K562 (cell line): ENCODE results near the gene MCAM. TPM values are rescaled to one million over a fixed set of nuclear protein-coding genes. Genes with fewer than 3 reads are reported as not detected.

ENCODE experiments used
- ATAC-seq: fragments of 200-7000 bp; cut with Tn5 transposase; 3 replicates; pipeline ENCODE4 v1.9.1; 2020; ENCODE audit warnings: moderate library complexity
- BruUV-seq: library from RNA; stranded (reverse); fragments of 400-500 nt; replicated peaks from 2 replicates; lab custom pipeline; 2021; lab: Mats Ljungman, UMichigan
- CTCF ChIA-PET: fragments of 300-600 bp; formaldehyde crosslinking; extraction: SDS; loops from one replicate; lab custom pipeline; 2021; ENCODE audit warnings: low intra/inter-chr PET ratio; lab: Yijun Ruan, JAX
- POLR2A ChIA-PET: fragments of 300-600, 350-650 bp; sonication (Branson Sonifier 250); formaldehyde crosslinking; extraction: SDS; loops from one replicate; lab custom pipeline; 2021; ENCODE audit warnings: antibody characterized with exemption, inconsistent platforms; lab: Yijun Ruan, JAX
- DNase-seq, 4 experiments: peaks; one replicate each; pipeline versions ENCODE4 v3.0.0 to v3.0.0-alpha.2; 2011 to 2018; ENCODE audit warnings: low spot score in 3 of 4, mixed read lengths in 3 of 4; ENCODE audit errors: extremely low read depth in 1 of 4
- FAIRE-seq: peaks from 2 replicates; lab custom pipeline; 2011; peaks lifted over from hg19 to GRCh38; lab: Jason Lieb, UNC
- H2AFZ ChIP-seq: 2 replicates; pipeline ENCODE4 v1.6.0; 2011; ENCODE audit warnings: low read depth, low read length, control low read depth, inconsistent platforms
- H3K27ac ChIP-seq: fragments of 200-600 bp; 3 replicates; pipeline ENCODE4 v1.8.0; 2011; ENCODE audit warnings: low read depth, mild to moderate bottlenecking, control low read depth, inconsistent platforms, low read length, moderate library complexity, mixed read lengths; ENCODE audit errors: extremely low read depth
- H3K27me3 ChIP-seq, 2 experiments: fragments of 300-600 bp in 1 of 2; 2 replicates in 1 of 2; 3 replicates in 1 of 2; pipeline versions ENCODE4 v1.6.0 to v1.8.0; 2011; ENCODE audit warnings: inconsistent platforms in 2 of 2, low read length in 2 of 2, mild to moderate bottlenecking in 1 of 2, mixed read lengths in 1 of 2, moderate library complexity in 1 of 2; ENCODE audit not compliant: control insufficient read depth in 2 of 2, insufficient read depth in 2 of 2
- H3K36me3 ChIP-seq: fragments of 300-600 bp; 3 replicates; pipeline ENCODE4 v1.8.0; 2011; ENCODE audit warnings: mild to moderate bottlenecking, low read length, inconsistent platforms; ENCODE audit not compliant: control insufficient read depth, insufficient read depth
- H3K4me1 ChIP-seq, 2 experiments: fragments of 200-600 bp in 1 of 2; replicated peaks in 1 of 2; 2 replicates in 1 of 2; 3 replicates in 1 of 2; pipeline versions ENCODE4 v1.5.1 to v1.8.0; 2011; ENCODE audit warnings: inconsistent platforms in 2 of 2, low read length in 2 of 2, mild to moderate bottlenecking in 1 of 2, mixed read lengths in 1 of 2, moderate library complexity in 1 of 2; ENCODE audit not compliant: control insufficient read depth in 2 of 2, insufficient read depth in 2 of 2
- H3K4me2 ChIP-seq: 2 replicates; pipeline ENCODE4 v1.6.1; 2011; ENCODE audit warnings: low read length, control low read depth, inconsistent platforms, mixed read lengths; ENCODE audit not compliant: insufficient read depth
- H3K4me3 ChIP-seq: fragments of 200-600 bp; sonication (generic), shearing (Covaris generic); 2 replicates; pipeline ENCODE4 v1.5.1; 2016; ENCODE audit warnings: control low read depth, inconsistent platforms
- H3K79me2 ChIP-seq: fragments of 200-600 bp; 3 replicates; pipeline ENCODE4 v1.8.0; 2011; ENCODE audit warnings: low read length, inconsistent platforms; ENCODE audit not compliant: control insufficient read depth, insufficient read depth
- H3K9ac ChIP-seq, 2 experiments: 2 replicates each; pipeline versions ENCODE4 v1.6.0 to v1.6.1; 2011; ENCODE audit warnings: low read depth in 2 of 2, low read length in 2 of 2, control low read depth in 1 of 2, inconsistent platforms in 1 of 2, mild to moderate bottlenecking in 1 of 2, mixed read lengths in 1 of 2; ENCODE audit not compliant: insufficient read depth in 1 of 2
- H3K9me1 ChIP-seq: one replicate; pipeline ENCODE4 v1.6.0; 2011; ENCODE audit warnings: inconsistent platforms, mild to moderate bottlenecking, low read length, moderate library complexity; ENCODE audit not compliant: control insufficient read depth, insufficient read depth
- H3K9me3 ChIP-seq: replicated peaks from 2 replicates; pipeline ENCODE4 v1.5.1; 2011; ENCODE audit warnings: low read depth, low read length, inconsistent platforms; ENCODE audit not compliant: control insufficient read depth, insufficient read depth
- H4K20me1 ChIP-seq: replicated peaks from 2 replicates; pipeline ENCODE4 v1.6.1; 2011; ENCODE audit warnings: low read length, inconsistent platforms, mixed read lengths; ENCODE audit not compliant: control insufficient read depth, insufficient read depth
- CBX3 ChIP-seq, 2 experiments: IDR thresholded peaks; 1 replicate in 1 of 2; 2 replicates in 1 of 2; pipeline ENCODE4 v1.6.1; 2012; ENCODE audit warnings: inconsistent platforms in 2 of 2, low read length in 2 of 2, borderline replicate concordance in 1 of 2, control low read depth in 1 of 2
- E2F8 ChIP-seq: fragments of 450-650 bp; IDR thresholded peaks from 2 replicates; pipeline ENCODE4 v1.7.1; 2018; ENCODE audit warnings: mild to moderate bottlenecking, low read depth; ENCODE audit not compliant: partially characterized antibody
- EGR1 ChIP-seq: fragments of 450-650 bp; conservative IDR thresholded peaks from 2 replicates; pipeline ENCODE4 v1.6.1; 2017; ENCODE audit warnings: mild to moderate bottlenecking
- HBP1 ChIP-seq: fragments of 450-650 bp; formaldehyde crosslinking; IDR thresholded peaks from 2 replicates; pipeline ENCODE4 v1.4.0; 2022; ENCODE audit warnings: missing genetic modification characterization
- PHB ChIP-seq: fragments of 250-450 bp; sonication (Bioruptor Pico); IDR thresholded peaks from 2 replicates; pipeline ENCODE4 v1.5.0; 2021
- TCF7L2 ChIP-seq: fragments of 150-350 bp; IDR thresholded peaks from 2 replicates; pipeline ENCODE4 v1.6.1; 2016; ENCODE audit warnings: low read depth, mild to moderate bottlenecking, low read length, moderate library complexity
- ZNF121 ChIP-seq: sonication (generic); formaldehyde crosslinking; conservative IDR thresholded peaks from 2 replicates; pipeline ENCODE4 v1.8.0; 2022; ENCODE audit warnings: missing genetic modification reagents
- ZNF253 ChIP-seq: fragments of 250-450 bp; sonication (Bioruptor Pico); conservative IDR thresholded peaks from 2 replicates; pipeline ENCODE4 v1.6.1; 2021; ENCODE audit warnings: mild to moderate bottlenecking
- ZNF274 ChIP-seq: IDR thresholded peaks from 2 replicates; pipeline ENCODE4 v1.6.1; 2011; ENCODE audit warnings: low read depth, mild to moderate bottlenecking, low read length, moderate library complexity, borderline replicate concordance
- WGBS: fragments of 100-300 bp; shearing (Covaris generic); methylation state at CpG from one replicate; pipeline ENCODE4 v1.1.6; 2016; ENCODE audit warnings: low coverage, mixed read lengths; ENCODE audit not compliant: insufficient coverage; ENCODE audit errors: missing lambda C conversion rate; 5-methylcytosine and 5-hydroxymethylcytosine counted together
- in situ Hi-C: fragments of 300-500 bp; cut with MboI; formaldehyde crosslinking; loops from 4 replicates; pipeline ENCODE4 v1.15.0; 2018; ENCODE audit warnings: inconsistent platforms, mixed read lengths
- intact Hi-C: fragments of 100-400 bp; cut with micrococcal nuclease; formaldehyde crosslinking; loops from 2 replicates; pipeline ENCODE4 v1.14.2; 2022
- polyA plus RNA-seq, 8 experiments: library from polyadenylated mRNA; depleted of rRNA in 4 of 8; stranded (reverse) in 5 of 8; unstranded in 3 of 8; fragments of >200 nt; fragmentation: Nextera tagmentation in 2 of 8; fragmentation: Illumina TruSeq in 1 of 8; extraction: Ambion mirVana in 2 of 8; extraction: Trizol in 1 of 8; gene quantifications; 2 replicates each; pipeline versions ENCODE4 v1.2.1 to v1.2.3, GENCODE V29; 2011 to 2014; ENCODE audit warnings: inconsistent platforms in 1 of 8, missing spikeins in 1 of 8
- total RNA-seq, 7 experiments: library from RNA; depleted of rRNA in 6 of 7; stranded (reverse); fragments of >200 nt in 6 of 7; fragmentation: Illumina TruSeq in 2 of 7; extraction: Trizol in 2 of 7; gene quantifications; 2 replicates each; pipeline versions ENCODE4 v1.2.1 to v1.2.3, GENCODE V29; 2011 to 2021; ENCODE audit warnings: low replicate concordance in 1 of 7

Gene MCAM
- total and polyA plus RNA-seq, 9 of the 15 experiments (the other 6 are each of a cell fraction or from before 2014, with no cell fraction given) = 14.7 to 118 (median 53.6) TPM

DNA sequence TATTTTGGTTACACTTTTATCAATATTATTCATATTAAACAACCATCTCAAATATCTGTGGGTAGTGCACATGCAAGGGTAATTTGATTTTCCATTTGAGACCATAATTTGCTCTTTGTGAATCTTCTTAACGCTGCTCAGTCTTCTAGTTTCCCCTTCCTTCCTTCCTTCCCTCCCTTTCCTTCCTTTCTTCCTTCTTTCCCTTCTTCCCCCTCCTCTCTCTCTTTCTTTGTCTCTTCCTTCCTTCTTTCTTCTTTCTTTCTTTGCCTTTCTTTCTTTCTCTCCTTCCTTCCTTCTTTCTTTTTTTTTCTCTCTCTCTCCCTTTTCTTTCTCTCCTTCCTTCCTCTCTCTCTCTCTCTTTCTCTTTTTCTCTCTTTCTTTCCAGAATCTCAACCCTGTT, 13.3 kb upstream of the MCAM start (continued):
- TF ChIP-seq HBP1 (CRISPR knock-in tag) = 0 out of 2 replicates have a peak, but pooled peaks have one; percentile 7
- no peak for TF ChIP-seq E2F8
- no peak for TF ChIP-seq PHB (CRISPR knock-in tag)
- TF ChIP-seq CBX3 (IDR thresholded peaks at IDR 0.05; ENCODE audit: borderline replicate concordance in 1 of 2, low read length in 2 of 2) = no peak
- no peak for TF ChIP-seq EGR1

GRCh38 chr11:119329320-119329719, 12.4 kb upstream of the MCAM start:
- in situ Hi-C loops = no loop called here
- Histone ChIP-seq H3K9me3 (no peaks in the 10 kb centered on the region), H3K79me2 (no peaks in the 10 kb centered on the region)
- TF ChIP-seq PHB (CRISPR knock-in tag) (no peak), ZNF253 (no peak), ZNF121 (no peak), TCF7L2 (no peak), ZNF274 (no peak)
- TF ChIP-seq, all 486 proteins: peak for 0
- H4K20me1 ChIP-seq = no peaks in the 10 kb centered on the region
- H3K36me3 ChIP-seq = no peaks in the 10 kb centered on the region
- H3K9ac ChIP-seq = no peak overlapping the region
- peaks cover 0 to 3% of the 10 kb centered on the region in 2 experiments; a peak in 3 of 5 replicates for H3K4me1 ChIP-seq
- no peaks in the 10 kb centered on the region for H3K9me1 ChIP-seq
- no peak overlapping the region for H3K4me3 ChIP-seq
- CTCF ChIA-PET = no interaction called here
- 22% methylated on average over 2 of the region's 2 CpGs for WGBS
- DNase-seq = no peak
- no peaks in the 10 kb centered on the region for H3K27me3 ChIP-seq
- BruUV-seq = no TSS peak
- intact Hi-C loops = no loop called here
- H3K4me2 ChIP-seq = no peak overlapping the region
- H2AFZ ChIP-seq = 0 out of 2 replicates have a peak overlapping the region, but pooled peaks have one; percentile 18
- no peak for FAIRE-seq
- POLR2A ChIA-PET = interaction anchor here (0.7 kb wide), 1 partner anchor 39 kb away, joined by 4 read pairs; no protein-coding TSS in a partner anchor
- ATAC-seq = no peak
- no peak overlapping the region for H3K27ac ChIP-seq
